ENCODE data around the gene RBM20.
"Not testable (repeated sequence)": the region's sequence is repeated elsewhere in the genome, so short reads cannot be mapped to it uniquely, and the experiment has no call there.

Gene RBM20

GRCh38 chr10:110701617-110701971, 57.5 kb downstream of the RBM20 start:
- no peak for TF ChIP-seq CTCF (IDR thresholded peaks at IDR 0.05; ENCODE audit: extremely low read depth, insufficient read depth, missing control alignments)

GRCh38 chr10:110704070-110704469, 59.9 kb downstream of the RBM20 start:
- no peak for DNase-seq (ENCODE audit: low spot score)
- TF ChIP-seq CTCF (IDR thresholded peaks at IDR 0.05; ENCODE audit: extremely low read depth, insufficient read depth, missing control alignments) = no peak
- in situ Hi-C loops (cut with MboI; ENCODE audit: low pct_unique_long_range_greater_than_20kb, low sequenced_read_pairs, unreplicated experiment) = no loop called here

More at GRCh38 chr10:110701617-110701971, 57.5 kb downstream of the RBM20 start:
- DNase-seq (ENCODE audit: low spot score) = no peak
- in situ Hi-C loops (cut with MboI; ENCODE audit: low pct_unique_long_range_greater_than_20kb, low sequenced_read_pairs, unreplicated experiment) = no loop called here

- no peak for TF ChIP-seq CTCF (IDR thresholded peaks at IDR 0.05; ENCODE audit: extremely low read depth, insufficient read depth, missing control alignments)
Observed at GRCh38 chr10:110704906-110705476, 60.9 kb downstream of the RBM20 start.

GRCh38 chr10:110705596-110705995, 61.5 kb downstream of the RBM20 start:
- in situ Hi-C loops (cut with MboI; ENCODE audit: low pct_unique_long_range_greater_than_20kb, low sequenced_read_pairs, unreplicated experiment); DNase-seq (ENCODE audit: low spot score): not testable (repeated sequence)

More at GRCh38 chr10:110704906-110705476, 60.9 kb downstream of the RBM20 start:
- no peak for DNase-seq (ENCODE audit: low spot score)
- in situ Hi-C loops (cut with MboI; ENCODE audit: low pct_unique_long_range_greater_than_20kb, low sequenced_read_pairs, unreplicated experiment) = no loop called here

GRCh38 chr10:110706690-110707098, 62.6 kb downstream of the RBM20 start:
- TF ChIP-seq CTCF (IDR thresholded peaks at IDR 0.05; ENCODE audit: extremely low read depth, insufficient read depth, missing control alignments) = no peak
- no peak for DNase-seq (ENCODE audit: low spot score)

GRCh38 chr10:110708776-110709443, 64.8 kb downstream of the RBM20 start:
- no peak for TF ChIP-seq CTCF (IDR thresholded peaks at IDR 0.05; ENCODE audit: extremely low read depth, insufficient read depth, missing control alignments)
- in situ Hi-C loops (cut with MboI; ENCODE audit: low pct_unique_long_range_greater_than_20kb, low sequenced_read_pairs, unreplicated experiment) = no loop called here
- no peak for DNase-seq (ENCODE audit: low spot score)

More at GRCh38 chr10:110706690-110707098, 62.6 kb downstream of the RBM20 start:
- in situ Hi-C loops (cut with MboI; ENCODE audit: low pct_unique_long_range_greater_than_20kb, low sequenced_read_pairs, unreplicated experiment) = no loop called here

- TF ChIP-seq CTCF (IDR thresholded peaks at IDR 0.05; ENCODE audit: extremely low read depth, insufficient read depth, missing control alignments) = no peak
- in situ Hi-C loops (cut with MboI; ENCODE audit: low pct_unique_long_range_greater_than_20kb, low sequenced_read_pairs, unreplicated experiment) = no loop called here
Observed at GRCh38 chr10:110709444-110709828, 65.3 kb downstream of the RBM20 start.

More at GRCh38 chr10:110709444-110709828, 65.3 kb downstream of the RBM20 start:
- no peak for DNase-seq (ENCODE audit: low spot score)
